Activated CD8-positive, alpha-beta T cell treated with anti-CD3 and anti-CD28 coated beads for 36 hours (primary cell): ENCODE measurements around the gene RRM2. TPM values are rescaled to one million over a fixed set of nuclear protein-coding genes. Genes with fewer than 3 reads are reported as not detected.

ENCODE experiments used
- ATAC-seq: fragments of 200-7000 bp; cut with Tn5 transposase; one replicate; pipeline ENCODE4 v1.10.0; 2021; ENCODE audit warnings: mild to moderate bottlenecking, moderate library complexity
- CTCF ChIA-PET: fragments of 350-600 bp; sonication (Branson Sonifier 250); formaldehyde crosslinking; loops from one replicate; lab custom pipeline; 2021; ENCODE audit warnings: antibody characterized with exemption; lab: Charles Lee
- POLR2A ChIA-PET: fragments of 350-600 bp; sonication (Branson Sonifier 250); formaldehyde crosslinking; loops from one replicate; lab custom pipeline; 2021; ENCODE audit warnings: antibody characterized with exemption; lab: Charles Lee
- DNase-seq: peaks from one replicate; pipeline ENCODE4 v3.0.0-alpha.2; 2020
- H3K27ac Mint-ChIP-seq: one replicate; pipeline ENCODE4 v1.8.0; 2021; ENCODE audit warnings: mild to moderate bottlenecking, mixed read lengths
- H3K27me3 Mint-ChIP-seq: one replicate; pipeline ENCODE4 v1.8.0; 2021; ENCODE audit warnings: mixed read lengths
- H3K36me3 Mint-ChIP-seq: one replicate; pipeline ENCODE4 v1.8.0; 2021; ENCODE audit warnings: low read depth, mixed read lengths
- H3K4me1 Mint-ChIP-seq: one replicate; pipeline ENCODE4 v1.8.0; 2021; ENCODE audit warnings: low read depth, mixed read lengths
- H3K4me3 Mint-ChIP-seq: one replicate; pipeline ENCODE4 v1.8.0; 2021; ENCODE audit warnings: mild to moderate bottlenecking, moderate library complexity, mixed read lengths
- H3K9me3 Mint-ChIP-seq: one replicate; pipeline ENCODE4 v1.8.0; 2021; ENCODE audit warnings: mixed read lengths
- CTCF ChIP-seq: fragments of 200-600 bp; IDR thresholded peaks from one replicate; pipeline ENCODE4 v1.8.0; 2022; ENCODE audit warnings: antibody characterized with exemption, mild to moderate bottlenecking
- intact Hi-C: fragments of 100-400 bp; cut with micrococcal nuclease; formaldehyde crosslinking; loops from one replicate; pipeline ENCODE4 v1.10.0; 2022
- total RNA-seq, 2 experiments: library from RNA; stranded (reverse); gene quantifications; one replicate each; pipeline ENCODE4 v1.2.3, GENCODE V29; 2021

RRM2 gene
- total RNA-seq, 2 experiments from 2014 or later, result 368 to 396 TPM

GRCh38 chr2:10178751-10179150 is 56.2 kb downstream of the RRM2 start:
- Mint-ChIP-seq H3K36me3 (peaks cover 6% of the 10 kb centered on the region), H3K27ac (no peak overlapping the region), H3K4me3 (no peak overlapping the region), H3K9me3 (peaks cover 3% of the 10 kb centered on the region), H3K4me1 (no peaks in the 10 kb centered on the region), H3K27me3 (no peaks in the 10 kb centered on the region)
- DNase-seq (no peak), ATAC-seq (no peak)
- intact Hi-C loops, result no loop called here
- CTCF ChIA-PET, result interaction anchor here (1.0 kb wide), 1 partner anchor 107 kb away, joined by 3 read pairs; no protein-coding TSS in a partner anchor
- POLR2A ChIA-PET, result interaction anchor here (0.6 kb wide), 1 partner anchor 192 kb away, joined by 3 read pairs; no protein-coding TSS in a partner anchor
- TF ChIP-seq CTCF, result no peak

GRCh38 chr2:10179422-10179821 is 56.9 kb downstream of the RRM2 start:
- H3K36me3 Mint-ChIP-seq, result peaks cover 6% of the 10 kb centered on the region
- H3K4me1 Mint-ChIP-seq, result no peaks in the 10 kb centered on the region
- intact Hi-C loops, result no loop called here
- H3K27ac Mint-ChIP-seq, result no peak overlapping the region
- no peak overlapping the region for H3K4me3 Mint-ChIP-seq
- peaks cover 3% of the 10 kb centered on the region for H3K9me3 Mint-ChIP-seq
- ChIA-PET CTCF (interaction anchor here (1.0 kb wide), 1 partner anchor 107 kb away, joined by 3 read pairs; no protein-coding TSS in a partner anchor), POLR2A (interaction anchor here (1.0 kb wide), 1 partner anchor 19 kb away, joined by 4 read pairs; no protein-coding TSS in a partner anchor)
- TF ChIP-seq CTCF, result no peak
- DNase-seq (no peak), ATAC-seq (no peak)
- no peaks in the 10 kb centered on the region for H3K27me3 Mint-ChIP-seq

- H3K9me3 Mint-ChIP-seq, result peaks cover 3% of the 10 kb centered on the region
- H3K27ac Mint-ChIP-seq, result no peak overlapping the region
- no peaks in the 10 kb centered on the region for H3K27me3 Mint-ChIP-seq
- no peaks in the 10 kb centered on the region for H3K4me1 Mint-ChIP-seq
- TF ChIP-seq CTCF, result no peak
- intact Hi-C loops, result no loop called here
- peaks cover 6% of the 10 kb centered on the region for H3K36me3 Mint-ChIP-seq
- DNase-seq (no peak), ATAC-seq (no peak)
- POLR2A ChIA-PET, result no interaction called here
- no peak overlapping the region for H3K4me3 Mint-ChIP-seq
- CTCF ChIA-PET, result no interaction called here
Observed at GRCh38 chr2:10180229-10180628, 57.7 kb downstream of the RRM2 start.

Other genes starting within 250 kb of the RRM2 start
- gene GRHL1, start 171.0 kb upstream of the RRM2 start, total RNA-seq, result under 1 TPM; 0.20 to 0.25 TPM
- gene KLF11, start 79.2 kb upstream of the RRM2 start, total RNA-seq, result 1 to 10 TPM; 2.9 to 3.5 TPM
- gene CYS1, start 42.3 kb upstream of the RRM2 start, total RNA-seq, result under 1 TPM; 0.11 to 0.32 TPM
- 100 to 1,000 TPM; 166 to 170 TPM for gene HPCAL1, start 180.2 kb downstream of the RRM2 start, total RNA-seq